ENCODE data around the gene LRRC4C.

DNA sequence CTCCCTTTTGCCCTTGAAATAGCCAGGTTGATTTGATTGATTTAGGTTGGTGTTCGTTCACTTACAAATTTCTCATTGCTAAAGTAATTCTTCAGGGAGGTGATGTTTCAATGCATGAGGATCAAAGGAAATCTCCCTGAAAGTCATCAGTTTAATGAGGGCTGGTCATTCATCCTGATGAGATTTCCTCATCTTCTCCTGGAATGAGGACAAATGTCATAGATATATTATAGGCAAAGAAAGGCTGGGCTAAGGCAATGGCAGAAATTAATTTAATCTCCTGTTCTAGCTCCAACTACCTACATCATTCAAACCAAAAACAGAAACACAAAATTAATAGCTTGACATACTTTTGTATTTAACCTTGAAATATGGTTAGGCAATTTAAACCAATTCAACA lies 1052.1 kb downstream of the LRRC4C start:
- TF ChIP-seq, protein P1, sequence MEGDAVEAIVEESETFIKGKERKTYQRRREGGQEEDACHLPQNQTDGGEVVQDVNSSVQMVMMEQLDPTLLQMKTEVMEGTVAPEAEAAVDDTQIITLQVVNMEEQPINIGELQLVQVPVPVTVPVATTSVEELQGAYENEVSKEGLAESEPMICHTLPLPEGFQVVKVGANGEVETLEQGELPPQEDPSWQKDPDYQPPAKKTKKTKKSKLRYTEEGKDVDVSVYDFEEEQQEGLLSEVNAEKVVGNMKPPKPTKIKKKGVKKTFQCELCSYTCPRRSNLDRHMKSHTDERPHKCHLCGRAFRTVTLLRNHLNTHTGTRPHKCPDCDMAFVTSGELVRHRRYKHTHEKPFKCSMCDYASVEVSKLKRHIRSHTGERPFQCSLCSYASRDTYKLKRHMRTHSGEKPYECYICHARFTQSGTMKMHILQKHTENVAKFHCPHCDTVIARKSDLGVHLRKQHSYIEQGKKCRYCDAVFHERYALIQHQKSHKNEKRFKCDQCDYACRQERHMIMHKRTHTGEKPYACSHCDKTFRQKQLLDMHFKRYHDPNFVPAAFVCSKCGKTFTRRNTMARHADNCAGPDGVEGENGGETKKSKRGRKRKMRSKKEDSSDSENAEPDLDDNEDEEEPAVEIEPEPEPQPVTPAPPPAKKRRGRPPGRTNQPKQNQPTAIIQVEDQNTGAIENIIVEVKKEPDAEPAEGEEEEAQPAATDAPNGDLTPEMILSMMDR (conservative IDR thresholded peaks at IDR 0.05; ENCODE audit: low read depth, low read length), result no peak
- TF ChIP-seq EZH2 (IDR thresholded peaks at IDR 0.05; ENCODE audit: low read length, unreplicated experiment) (no peak), EZH2phosphoT487 (IDR thresholded peaks at IDR 0.05; ENCODE audit: borderline replicate concordance, low read length) (no peak)
